ENCODE data around the gene SCGB3A1.

The SCGB3A1 gene

GRCh38 chr5:180625791-180626660 lies 34.7 kb upstream of the SCGB3A1 start:
- DNase-seq (ENCODE audit: low read depth in 2 of 2): no peak

GRCh38 chr5:180625125-180625790 lies 34.0 kb upstream of the SCGB3A1 start:
- DNase-seq (ENCODE audit: low read depth in 2 of 2): no peak

GRCh38 chr5:180624587-180624986 lies 33.3 kb upstream of the SCGB3A1 start:
- DNase-seq (ENCODE audit: low read depth in 2 of 2): no peak

- DNase-seq (ENCODE audit: low read depth in 2 of 2): no peak
Observed at GRCh38 chr5:180623844-180624243, 32.5 kb upstream of the SCGB3A1 start.

- no peak for DNase-seq (ENCODE audit: low read depth in 2 of 2)
Observed at GRCh38 chr5:180623411-180623834, 32.1 kb upstream of the SCGB3A1 start.

GRCh38 chr5:180622910-180623309 lies 31.6 kb upstream of the SCGB3A1 start:
- DNase-seq (ENCODE audit: low read depth in 2 of 2): no peak

- DNase-seq (ENCODE audit: low read depth in 2 of 2): no peak
Observed at GRCh38 chr5:180621311-180621710, 30.0 kb upstream of the SCGB3A1 start.

GRCh38 chr5:180620014-180620413 lies 28.7 kb upstream of the SCGB3A1 start:
- DNase-seq (ENCODE audit: low read depth in 2 of 2): no peak

GRCh38 chr5:180619563-180619915 lies 28.2 kb upstream of the SCGB3A1 start:
- no peak for DNase-seq (ENCODE audit: low read depth in 2 of 2)

- no peak for DNase-seq (ENCODE audit: low read depth in 2 of 2)
Observed at GRCh38 chr5:180618829-180619562, 27.7 kb upstream of the SCGB3A1 start.

- DNase-seq (ENCODE audit: low read depth in 2 of 2): no peak
Observed at GRCh38 chr5:180618487-180618828, 27.2 kb upstream of the SCGB3A1 start.

GRCh38 chr5:180613814-180614188 lies 22.5 kb upstream of the SCGB3A1 start:
- no peak for DNase-seq (ENCODE audit: low read depth in 2 of 2)

- no peak for DNase-seq (ENCODE audit: low read depth in 2 of 2)
Observed at GRCh38 chr5:180613188-180613813, 22.0 kb upstream of the SCGB3A1 start.

GRCh38 chr5:180612683-180613082 lies 21.4 kb upstream of the SCGB3A1 start:
- DNase-seq (ENCODE audit: low read depth in 2 of 2): no peak

GRCh38 chr5:180611140-180611850 lies 20.0 kb upstream of the SCGB3A1 start:
- DNase-seq (ENCODE audit: low read depth in 2 of 2): no peak

GRCh38 chr5:180609817-180610550 lies 18.7 kb upstream of the SCGB3A1 start:
- DNase-seq (ENCODE audit: low read depth in 2 of 2): no peak

- no peak for DNase-seq (ENCODE audit: low read depth in 2 of 2)
Observed at GRCh38 chr5:180609386-180609785, 18.1 kb upstream of the SCGB3A1 start.

GRCh38 chr5:180608572-180609310 lies 17.4 kb upstream of the SCGB3A1 start:
- no peak for DNase-seq (ENCODE audit: low read depth in 2 of 2)

GRCh38 chr5:180607861-180608571 lies 16.7 kb upstream of the SCGB3A1 start:
- DNase-seq (ENCODE audit: low read depth in 2 of 2): no peak
